ENCODE results near the gene ZNF524.

- no peak for TF ChIP-seq CTCF (IDR thresholded peaks at IDR 0.05; ENCODE audit: borderline replicate concordance, extremely low read depth, low read length, poor library complexity, severe bottlenecking)
- no peak for TF ChIP-seq EZH2 (IDR thresholded peaks at IDR 0.05; ENCODE audit: borderline replicate concordance, low read depth, low read length, severe bottlenecking)
Observed at GRCh38 chr19:55591555-55591954, 8.5 kb upstream of the ZNF524 start.

All from DND-41 (cell line).